MM.1S (cell line): Measurements from ENCODE around the gene CARTPT.

Experiments
- DNase-seq: peaks from one replicate; pipeline ENCODE4 v3.0.0-alpha.2; 2015
- H2AFZ ChIP-seq: fragments of 300-600 bp; sonication (generic); 2 replicates; pipeline ENCODE4 v1.6.0; 2016; ENCODE audit warnings: antibody characterized with exemption, low read length
- H3F3A ChIP-seq: fragments of 300-600 bp; sonication (generic); 2 replicates; pipeline ENCODE4 v1.6.1; 2016; ENCODE audit warnings: mild to moderate bottlenecking, antibody characterized with exemption, low read length, moderate library complexity, mixed read lengths; ENCODE audit not compliant: insufficient read depth
- H3K27ac ChIP-seq: fragments of 300-600 bp; sonication (generic); 2 replicates; pipeline ENCODE4 v1.5.1; 2016; ENCODE audit warnings: mild to moderate bottlenecking, low read length
- H3K27me3 ChIP-seq: fragments of 300-600 bp; sonication (generic); replicated peaks from 2 replicates; pipeline ENCODE4 v1.6.0; 2016; ENCODE audit warnings: low read length; ENCODE audit not compliant: insufficient read depth
- H3K36me3 ChIP-seq: fragments of 300-600 bp; sonication (generic); replicated peaks from 2 replicates; pipeline ENCODE4 v1.6.1; 2016; ENCODE audit warnings: mild to moderate bottlenecking, low read length, mixed read lengths; ENCODE audit not compliant: insufficient read depth
- H3K4me1 ChIP-seq: fragments of 300-600 bp; sonication (generic); 2 replicates; pipeline ENCODE4 v1.6.1; 2016; ENCODE audit warnings: low read length, mixed read lengths
- H3K4me2 ChIP-seq: fragments of 300-600 bp; sonication (generic); 2 replicates; pipeline ENCODE4 v1.6.0; 2016; ENCODE audit warnings: low read depth, low read length
- H3K4me3 ChIP-seq: fragments of 300-600 bp; sonication (generic); 2 replicates; pipeline ENCODE4 v1.5.1; 2016; ENCODE audit warnings: low read length, mixed read lengths
- H3K79me2 ChIP-seq: fragments of 300-600 bp; sonication (generic); 2 replicates; pipeline ENCODE4 v1.6.1; 2016; ENCODE audit warnings: mixed run types, low read length, mixed read lengths
- H3K9ac ChIP-seq: fragments of 300-600 bp; sonication (generic); 2 replicates; pipeline ENCODE4 v1.6.1; 2016; ENCODE audit warnings: low read length, mixed read lengths
- H3K9me2 ChIP-seq: fragments of 300-600 bp; sonication (generic); replicated peaks from 2 replicates; pipeline ENCODE4 v1.6.1; 2016; ENCODE audit warnings: mild to moderate bottlenecking, low read length, mixed read lengths; ENCODE audit not compliant: insufficient read depth
- H3K9me3 ChIP-seq: fragments of 300-600 bp; sonication (generic); replicated peaks from 2 replicates; pipeline ENCODE4 v1.6.1; 2016; ENCODE audit warnings: mild to moderate bottlenecking, low read length, mixed read lengths; ENCODE audit not compliant: insufficient read depth
- H4K20me1 ChIP-seq: fragments of 300-600 bp; sonication (generic); 2 replicates; pipeline ENCODE4 v1.6.1; 2016; ENCODE audit warnings: mild to moderate bottlenecking, low read length, moderate library complexity, mixed read lengths; ENCODE audit not compliant: insufficient read depth
- EZH2 ChIP-seq: fragments of 300-600 bp; sonication (generic); optimal IDR thresholded peaks from 2 replicates; pipeline ENCODE3; 2017; ENCODE audit warnings: low read depth, mild to moderate bottlenecking, antibody characterized with exemption, low read length, mixed read lengths
- EZH2phosphoT487 ChIP-seq: fragments of 300-600 bp; sonication (generic); IDR thresholded peaks from 2 replicates; pipeline ENCODE4 v1.6.1; 2018; ENCODE audit warnings: antibody characterized with exemption, low read length
- TF ChIP-seq, protein P1 (sequence below): fragments of 300-600 bp; sonication (generic); IDR thresholded peaks from 2 replicates; pipeline ENCODE4 v1.5.1; 2016; ENCODE audit warnings: antibody characterized with exemption, low read length, mixed read lengths

CARTPT gene

DNA sequence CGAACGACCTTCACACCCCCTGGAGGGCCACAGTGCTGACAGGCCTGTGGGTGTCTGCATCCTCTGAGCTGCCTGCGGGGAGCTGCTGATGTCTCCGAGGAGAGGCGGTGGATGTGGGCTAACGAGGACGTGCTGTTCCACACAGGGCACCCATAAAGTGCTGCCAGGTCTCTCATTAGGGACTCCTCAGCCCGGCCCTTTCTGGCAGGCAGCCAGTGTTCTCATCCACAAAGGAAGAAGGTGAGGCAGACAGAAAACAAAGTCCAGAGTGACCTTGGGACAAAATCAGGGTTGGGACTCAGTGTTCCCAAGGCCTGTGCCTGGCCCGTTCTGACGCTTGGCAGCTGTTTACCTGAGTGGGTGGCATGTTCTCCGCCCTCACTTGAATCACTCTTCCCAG lies 29.3 kb downstream of the CARTPT start:
- no peaks in the 10 kb centered on the region for H3K36me3 ChIP-seq
- no peaks in the 10 kb centered on the region for H3K9me3 ChIP-seq
- H2AFZ ChIP-seq = no peak overlapping the region
- no peak for DNase-seq
- no peaks in the 10 kb centered on the region for H3K27me3 ChIP-seq
- TF ChIP-seq EZH2phosphoT487 (no peak), EZH2 (no peak)
- TF ChIP-seq, protein P1, sequence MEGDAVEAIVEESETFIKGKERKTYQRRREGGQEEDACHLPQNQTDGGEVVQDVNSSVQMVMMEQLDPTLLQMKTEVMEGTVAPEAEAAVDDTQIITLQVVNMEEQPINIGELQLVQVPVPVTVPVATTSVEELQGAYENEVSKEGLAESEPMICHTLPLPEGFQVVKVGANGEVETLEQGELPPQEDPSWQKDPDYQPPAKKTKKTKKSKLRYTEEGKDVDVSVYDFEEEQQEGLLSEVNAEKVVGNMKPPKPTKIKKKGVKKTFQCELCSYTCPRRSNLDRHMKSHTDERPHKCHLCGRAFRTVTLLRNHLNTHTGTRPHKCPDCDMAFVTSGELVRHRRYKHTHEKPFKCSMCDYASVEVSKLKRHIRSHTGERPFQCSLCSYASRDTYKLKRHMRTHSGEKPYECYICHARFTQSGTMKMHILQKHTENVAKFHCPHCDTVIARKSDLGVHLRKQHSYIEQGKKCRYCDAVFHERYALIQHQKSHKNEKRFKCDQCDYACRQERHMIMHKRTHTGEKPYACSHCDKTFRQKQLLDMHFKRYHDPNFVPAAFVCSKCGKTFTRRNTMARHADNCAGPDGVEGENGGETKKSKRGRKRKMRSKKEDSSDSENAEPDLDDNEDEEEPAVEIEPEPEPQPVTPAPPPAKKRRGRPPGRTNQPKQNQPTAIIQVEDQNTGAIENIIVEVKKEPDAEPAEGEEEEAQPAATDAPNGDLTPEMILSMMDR = no peak
- no peak overlapping the region for H3K9ac ChIP-seq
- H3F3A ChIP-seq = no peaks in the 10 kb centered on the region
- H3K4me3 ChIP-seq = no peak overlapping the region
- H3K9me2 ChIP-seq = no peaks in the 10 kb centered on the region
- H4K20me1 ChIP-seq = no peaks in the 10 kb centered on the region
- H3K27ac ChIP-seq = no peak overlapping the region
- H3K79me2 ChIP-seq = no peaks in the 10 kb centered on the region
- H3K4me1 ChIP-seq = no peaks in the 10 kb centered on the region
- H3K4me2 ChIP-seq = no peak overlapping the region

DNA sequence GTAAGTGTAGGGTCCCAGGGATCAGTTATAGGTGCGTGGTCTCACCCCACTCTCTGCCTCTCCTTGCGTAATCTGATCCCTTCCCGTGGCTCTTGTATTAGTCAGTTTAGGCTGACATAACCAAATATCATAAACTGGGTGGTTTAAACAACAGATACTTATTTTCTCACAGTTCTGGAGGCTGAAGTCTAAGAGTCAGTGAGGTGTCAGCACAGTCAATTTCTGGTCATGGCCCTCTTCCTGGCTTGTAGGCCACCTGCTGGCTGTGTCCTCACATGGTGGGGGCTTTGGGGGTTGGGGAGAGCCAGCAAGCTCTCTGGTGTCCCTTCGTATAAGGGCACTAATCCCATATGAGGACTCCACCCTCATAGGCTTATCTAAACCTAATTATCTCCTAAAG lies 32.3 kb downstream of the CARTPT start:
- TF ChIP-seq EZH2 (no peak), EZH2phosphoT487 (no peak)
- TF ChIP-seq, protein P1 = no peak
- H3K79me2 ChIP-seq = no peaks in the 10 kb centered on the region
- H3F3A ChIP-seq = no peaks in the 10 kb centered on the region
- H3K9me3 ChIP-seq = no peaks in the 10 kb centered on the region
- H3K27me3 ChIP-seq = no peaks in the 10 kb centered on the region
- no peaks in the 10 kb centered on the region for H3K9me2 ChIP-seq
- no peak overlapping the region for H2AFZ ChIP-seq
- DNase-seq = no peak
- no peak overlapping the region for H3K4me3 ChIP-seq
- H3K9ac ChIP-seq = no peak overlapping the region
- H3K4me1 ChIP-seq = no peaks in the 10 kb centered on the region
- H3K27ac ChIP-seq = no peak overlapping the region
- no peaks in the 10 kb centered on the region for H4K20me1 ChIP-seq
- H3K36me3 ChIP-seq = no peaks in the 10 kb centered on the region
- H3K4me2 ChIP-seq = no peak overlapping the region

DNA sequence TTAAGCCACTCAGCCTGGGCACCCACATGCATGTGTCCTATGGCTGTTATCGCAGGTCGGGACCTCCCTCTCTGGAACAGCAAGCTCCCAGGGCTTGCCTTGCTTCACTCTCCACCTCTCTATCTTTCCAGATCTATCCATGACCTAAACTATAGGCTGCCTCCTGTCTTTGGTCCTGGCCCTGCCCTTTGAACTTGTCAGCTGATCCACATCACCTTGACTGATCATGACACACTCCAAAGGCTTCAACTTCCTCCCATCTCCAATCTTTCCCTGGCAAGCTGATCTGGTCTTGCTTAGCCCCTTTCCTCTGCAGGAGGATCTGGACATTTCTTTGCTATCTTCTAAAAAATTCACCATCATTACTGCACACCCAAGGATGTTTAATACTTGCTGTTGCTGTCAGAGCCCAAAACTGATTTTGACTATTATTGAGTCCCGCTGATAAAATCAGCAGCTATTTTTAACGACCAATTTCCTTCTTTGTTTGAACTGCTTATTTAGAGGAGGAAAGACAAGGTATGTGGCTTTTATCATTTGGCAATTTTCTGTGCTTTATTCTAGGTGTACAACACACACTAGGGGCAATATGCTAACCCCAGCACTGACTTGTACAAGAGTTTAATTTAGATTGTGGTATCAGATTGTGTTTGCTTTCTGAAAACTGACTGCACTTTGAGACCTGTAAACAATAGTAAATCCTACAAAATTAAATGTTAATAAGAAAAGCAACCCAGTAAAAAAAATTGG lies 33.5 kb downstream of the CARTPT start:
- no peaks in the 10 kb centered on the region for H4K20me1 ChIP-seq

More for the DNA sequence above, 33.5 kb downstream of the CARTPT start:
- Histone ChIP-seq H3K4me1 (no peaks in the 10 kb centered on the region), H3K4me3 (no peak overlapping the region), H3K9me3 (no peaks in the 10 kb centered on the region), H3K27ac (no peak overlapping the region), H3F3A (no peaks in the 10 kb centered on the region), H3K27me3 (no peaks in the 10 kb centered on the region), H3K36me3 (no peaks in the 10 kb centered on the region), H3K9me2 (no peaks in the 10 kb centered on the region), H3K4me2 (no peak overlapping the region), H3K79me2 (no peaks in the 10 kb centered on the region), H3K9ac (no peak overlapping the region), H2AFZ (no peak overlapping the region)
- TF ChIP-seq EZH2 = no peak
- TF ChIP-seq, protein P1 = no peak
- TF ChIP-seq EZH2phosphoT487 = no peak
- DNase-seq = no peak
